GM21529 (cell line): ENCODE measurements around the gene TSPY1.
"Not testable (repeated sequence)": the region's sequence is repeated elsewhere in the genome, so short reads cannot be mapped to it uniquely, and the experiment has no call there.

Experiments used
- ATAC-seq: cut with Tn5 transposase; IDR thresholded peaks from one replicate; pipeline ENCODE4 v1.9.1; 2021; ENCODE audit not compliant: unreplicated experiment

Gene TSPY1

GRCh38 chrY:9466655-9467054 is at the start of gene TSPY1:
TSS of gene TSPY1 (plus strand) at chrY:9466955. CDS start at chrY:9467001, 46 bp downstream.
- ATAC-seq, result not testable (repeated sequence)

GRCh38 chrY:9486967-9487366 is 20.2 kb downstream of the TSPY1 start, which contains the start of gene TSPY9:
TSS of gene TSPY9 (plus strand) at chrY:9487267. CDS start at chrY:9487313, 46 bp downstream.
- ATAC-seq, result not testable (repeated sequence)

- ATAC-seq, result not testable (repeated sequence)
These were observed 37.6 kb downstream of the TSPY1 start for GRCh38 chrY:9504396-9504795.

DNA sequence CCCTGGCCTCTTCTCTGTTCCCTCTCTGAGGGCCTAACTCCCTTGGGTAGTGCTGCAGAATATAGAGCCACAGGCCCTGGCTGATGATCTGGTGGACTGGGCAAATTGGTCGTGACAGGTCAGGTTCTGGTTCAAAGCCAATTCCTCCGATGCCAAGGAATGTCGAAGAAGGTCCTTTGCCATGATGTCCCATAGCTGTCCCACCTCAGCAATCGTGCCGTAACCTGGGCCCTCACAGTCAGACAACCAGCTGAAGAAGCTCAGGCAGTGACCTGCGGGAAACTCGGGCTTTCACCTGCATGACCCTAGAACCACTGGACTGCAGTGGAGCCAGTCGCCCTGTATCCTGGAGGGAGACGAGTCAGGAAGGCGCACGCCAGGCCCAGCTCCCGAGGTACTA is 49.5 kb downstream of the TSPY1 start:
- not testable (repeated sequence) for ATAC-seq
